Fibroblast of lung (primary cell): Measurements from ENCODE around the gene CHRND. TPM values are rescaled to one million over a fixed set of nuclear protein-coding genes. Genes with fewer than 3 reads are reported as not detected.

Experiments used
- DNase-seq, 2 donors: peaks; one replicate each; pipeline versions ENCODE4 v3.0.0 to v3.0.0-alpha.2; 2010; ENCODE audit warnings: low read depth in 2 of 2
- H2AFZ ChIP-seq: 2 replicates; pipeline ENCODE4 v1.5.1; 2012; ENCODE audit warnings: low read length, control low read depth, inconsistent platforms
- H3K27ac ChIP-seq: 2 replicates; pipeline ENCODE4 v1.5.1; 2011; ENCODE audit warnings: low read length, control low read depth; ENCODE audit not compliant: insufficient read depth
- H3K27me3 ChIP-seq: 2 replicates; pipeline ENCODE4 v1.5.1; 2011; ENCODE audit warnings: mild to moderate bottlenecking, low read length; ENCODE audit not compliant: control insufficient read depth, insufficient read depth
- H3K36me3 ChIP-seq: 2 replicates; pipeline ENCODE4 v1.5.1; 2011; ENCODE audit warnings: low read length; ENCODE audit not compliant: control insufficient read depth, insufficient read depth
- H3K4me1 ChIP-seq: 2 replicates; pipeline ENCODE4 v1.5.1; 2011; ENCODE audit warnings: low read length; ENCODE audit not compliant: control insufficient read depth, insufficient read depth; ENCODE audit errors: extremely low read depth
- H3K4me2 ChIP-seq: 2 replicates; pipeline ENCODE4 v1.5.1; 2011; ENCODE audit warnings: low read length, control low read depth; ENCODE audit not compliant: insufficient read depth; ENCODE audit errors: extremely low read depth
- H3K4me3 ChIP-seq, 4 experiments: fragments of 200-600 bp in 1 of 4; sonication (generic) in 1 of 4; replicated peaks in 1 of 4; 2 replicates each; pipeline ENCODE4 v1.5.1; 2011 to 2016; ENCODE audit warnings: low read length in 4 of 4, low read depth in 3 of 4, mild to moderate bottlenecking in 3 of 4, control low read depth in 2 of 4, inconsistent platforms in 1 of 4, mixed read lengths in 1 of 4; ENCODE audit not compliant: insufficient read depth in 1 of 4; ENCODE audit errors: control extremely low read depth in 1 of 4
- H3K79me2 ChIP-seq: 2 replicates; pipeline ENCODE4 v1.5.1; 2012; ENCODE audit warnings: mild to moderate bottlenecking, low read length, inconsistent platforms; ENCODE audit not compliant: control insufficient read depth, insufficient read depth
- H3K9ac ChIP-seq: 2 replicates; pipeline ENCODE4 v1.5.1; 2011; ENCODE audit warnings: mild to moderate bottlenecking, low read length, control low read depth; ENCODE audit not compliant: insufficient read depth
- H3K9me3 ChIP-seq: 2 replicates; pipeline ENCODE4 v1.5.1; 2012; ENCODE audit warnings: low read depth, low read length; ENCODE audit not compliant: control insufficient read depth, insufficient read depth
- H4K20me1 ChIP-seq: 2 replicates; pipeline ENCODE4 v1.5.1; 2011; ENCODE audit warnings: low read length; ENCODE audit not compliant: control insufficient read depth, insufficient read depth; ENCODE audit errors: extremely low read depth
- EZH2 ChIP-seq: IDR thresholded peaks from 2 replicates; pipeline ENCODE4 v1.5.1; 2012; ENCODE audit warnings: low read length, control low read depth, mild to moderate bottlenecking; ENCODE audit errors: missing control alignments
- polyA plus RNA-seq, 2 donors: library from polyadenylated mRNA; depleted of rRNA in 1 of 2; stranded (reverse) in 1 of 2; unstranded in 1 of 2; fragments of >200 nt; gene quantifications; 2 replicates each; pipeline ENCODE4 v1.2.1, GENCODE V29; 2011 to 2012; ENCODE audit warnings: missing spikeins in 1 of 2
- total RNA-seq: library from RNA; depleted of rRNA; stranded (reverse); fragments of >200 nt; gene quantifications from 2 replicates; pipeline ENCODE4 v1.2.1, GENCODE V29; 2014
- TF ChIP-seq, protein P1 (sequence below), 2 donors: IDR thresholded peaks in 1 of 2; conservative IDR thresholded peaks in 1 of 2; 1 replicate in 1 of 2; 2 replicates in 1 of 2; pipeline ENCODE4 v1.5.1; 2011 to 2012; ENCODE audit warnings: low read length in 2 of 2, control low read depth in 1 of 2, inconsistent platforms in 1 of 2, low read depth in 1 of 2, mild to moderate bottlenecking in 1 of 2

CHRND gene
- total and polyA plus RNA-seq, 2 donors (not counting 1 experiment from before 2014, with no cell fraction given) = not detected

- no peak for DNase-seq
Observed at GRCh38 chr2:232521959-232522622, 3.9 kb upstream of the CHRND start.

DNA sequence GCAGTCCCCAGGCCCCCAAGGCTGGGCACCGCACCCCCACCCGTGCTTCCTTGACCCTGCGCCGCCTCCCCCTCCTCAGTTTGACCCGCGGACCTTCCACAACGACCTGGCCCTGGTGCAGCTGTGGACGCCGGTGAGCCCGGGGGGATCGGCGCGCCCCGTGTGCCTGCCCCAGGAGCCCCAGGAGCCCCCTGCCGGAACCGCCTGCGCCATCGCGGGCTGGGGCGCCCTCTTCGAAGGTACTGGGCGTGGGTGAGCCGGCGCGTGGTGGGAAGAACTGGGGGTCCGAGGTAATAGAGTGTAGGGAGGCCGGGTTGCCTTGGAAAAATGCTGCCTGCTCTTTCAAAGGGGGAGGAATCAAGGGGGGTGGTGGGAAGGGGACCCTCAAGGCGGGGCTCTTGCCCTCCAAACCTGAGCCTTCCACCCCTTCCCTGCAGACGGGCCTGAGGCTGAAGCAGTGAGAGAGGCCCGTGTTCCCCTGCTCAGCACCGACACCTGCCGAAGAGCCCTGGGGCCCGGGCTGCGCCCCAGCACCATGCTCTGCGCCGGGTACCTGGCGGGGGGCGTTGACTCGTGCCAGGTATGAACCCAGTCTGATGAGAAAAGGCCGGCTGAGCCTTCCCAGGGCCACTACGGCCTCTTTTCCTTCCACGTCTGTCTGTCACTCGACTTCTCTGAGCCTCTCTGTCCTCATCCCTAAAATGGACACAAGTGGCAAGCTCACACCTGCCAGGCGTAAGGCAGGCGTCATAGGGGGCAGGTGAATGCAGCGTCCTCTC, 3.1 kb upstream of the CHRND start:
- Histone ChIP-seq H3K4me2 (no peak overlapping the region), H3K9me3 (no peaks in the 10 kb centered on the region), H3K36me3 (no peaks in the 10 kb centered on the region), H2AFZ (no peak overlapping the region), H3K4me3 (no peak overlapping the region), H3K79me2 (no peaks in the 10 kb centered on the region), H3K4me1 (no peaks in the 10 kb centered on the region), H3K9ac (no peak overlapping the region), H3K27ac (no peak overlapping the region), H4K20me1 (no peaks in the 10 kb centered on the region), H3K27me3 (peaks cover 15% of the 10 kb centered on the region)
- DNase-seq = no peak
- TF ChIP-seq EZH2 = peak; percentile 79
- TF ChIP-seq, protein P1, sequence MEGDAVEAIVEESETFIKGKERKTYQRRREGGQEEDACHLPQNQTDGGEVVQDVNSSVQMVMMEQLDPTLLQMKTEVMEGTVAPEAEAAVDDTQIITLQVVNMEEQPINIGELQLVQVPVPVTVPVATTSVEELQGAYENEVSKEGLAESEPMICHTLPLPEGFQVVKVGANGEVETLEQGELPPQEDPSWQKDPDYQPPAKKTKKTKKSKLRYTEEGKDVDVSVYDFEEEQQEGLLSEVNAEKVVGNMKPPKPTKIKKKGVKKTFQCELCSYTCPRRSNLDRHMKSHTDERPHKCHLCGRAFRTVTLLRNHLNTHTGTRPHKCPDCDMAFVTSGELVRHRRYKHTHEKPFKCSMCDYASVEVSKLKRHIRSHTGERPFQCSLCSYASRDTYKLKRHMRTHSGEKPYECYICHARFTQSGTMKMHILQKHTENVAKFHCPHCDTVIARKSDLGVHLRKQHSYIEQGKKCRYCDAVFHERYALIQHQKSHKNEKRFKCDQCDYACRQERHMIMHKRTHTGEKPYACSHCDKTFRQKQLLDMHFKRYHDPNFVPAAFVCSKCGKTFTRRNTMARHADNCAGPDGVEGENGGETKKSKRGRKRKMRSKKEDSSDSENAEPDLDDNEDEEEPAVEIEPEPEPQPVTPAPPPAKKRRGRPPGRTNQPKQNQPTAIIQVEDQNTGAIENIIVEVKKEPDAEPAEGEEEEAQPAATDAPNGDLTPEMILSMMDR (conservative IDR thresholded peaks at IDR 0.05 in 1 of 2, IDR thresholded peaks at IDR 0.05 in 1 of 2; ENCODE audit: low read depth in 1 of 2, low read length in 2 of 2) = no peak

More at GRCh38 chr2:232521959-232522622, 3.9 kb upstream of the CHRND start:
- Histone ChIP-seq H3K4me2 (no peak overlapping the region), H4K20me1 (no peaks in the 10 kb centered on the region), H3K27ac (no peak overlapping the region), H3K27me3 (peaks cover 15% of the 10 kb centered on the region), H3K4me1 (no peaks in the 10 kb centered on the region), H2AFZ (no peak overlapping the region), H3K9me3 (no peaks in the 10 kb centered on the region), H3K36me3 (no peaks in the 10 kb centered on the region), H3K79me2 (no peaks in the 10 kb centered on the region), H3K9ac (no peak overlapping the region), H3K4me3 (no peak overlapping the region)
- TF ChIP-seq EZH2 = no peak
- TF ChIP-seq, protein P1 (conservative IDR thresholded peaks at IDR 0.05 in 1 of 2, IDR thresholded peaks at IDR 0.05 in 1 of 2; ENCODE audit: low read depth in 1 of 2, low read length in 2 of 2) = peak; percentile 13 to 58

DNA sequence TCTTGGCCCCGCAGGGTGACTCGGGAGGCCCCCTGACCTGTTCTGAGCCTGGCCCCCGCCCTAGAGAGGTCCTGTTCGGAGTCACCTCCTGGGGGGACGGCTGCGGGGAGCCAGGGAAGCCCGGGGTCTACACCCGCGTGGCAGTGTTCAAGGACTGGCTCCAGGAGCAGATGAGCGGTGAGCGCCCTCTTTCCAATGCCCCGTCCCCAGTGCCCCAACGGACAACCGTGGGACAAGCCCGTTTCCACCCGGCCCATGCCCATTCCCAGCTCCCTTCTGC, 2.6 kb upstream of the CHRND start:
- no peak for DNase-seq
- Histone ChIP-seq H3K4me3 (no peak overlapping the region), H3K79me2 (no peaks in the 10 kb centered on the region), H2AFZ (no peak overlapping the region), H3K36me3 (no peaks in the 10 kb centered on the region), H3K9ac (no peak overlapping the region), H3K27ac (no peak overlapping the region), H3K4me1 (no peaks in the 10 kb centered on the region), H4K20me1 (no peaks in the 10 kb centered on the region), H3K27me3 (peaks cover 15% of the 10 kb centered on the region), H3K9me3 (no peaks in the 10 kb centered on the region), H3K4me2 (no peak overlapping the region)
- TF ChIP-seq, protein P1 (conservative IDR thresholded peaks at IDR 0.05 in 1 of 2, IDR thresholded peaks at IDR 0.05 in 1 of 2; ENCODE audit: low read depth in 1 of 2, low read length in 2 of 2) = no peak
- peak; percentile 68 for TF ChIP-seq EZH2
